ENCODE measurements around the gene HSF5. TPM values are rescaled to one million over a fixed set of nuclear protein-coding genes. Genes with fewer than 3 reads are reported as not detected.
A peak's percentile ranks its signal among the peaks of the same experiment; 100 is the strongest.

HSF5 gene
- total RNA-seq, 1 experiment from 2014 or later, result not detected

DNA sequence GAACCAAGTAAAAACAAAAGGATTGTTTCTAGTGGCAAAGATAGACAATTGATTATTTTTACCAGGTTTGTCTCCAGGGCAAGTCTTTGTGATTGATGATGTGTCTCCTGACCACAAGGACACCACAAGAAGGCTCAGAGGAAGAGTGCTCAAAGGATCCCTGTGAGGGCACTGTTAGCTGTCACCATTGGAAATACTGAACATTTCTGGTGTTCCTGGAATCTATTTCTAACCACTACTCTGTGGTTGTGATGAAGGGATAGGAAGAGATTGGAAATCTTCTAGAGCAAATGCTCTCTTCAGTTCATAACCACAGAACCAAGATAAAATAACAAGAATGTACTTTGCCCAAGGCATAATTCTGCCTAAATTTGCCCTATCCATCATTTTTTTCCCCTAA is 86.2 kb downstream of the HSF5 start:
- Histone ChIP-seq H4K20me1 (ENCODE audit: control insufficient read depth, insufficient read depth, insufficient read length) (no peaks in the 10 kb centered on the region), H3K18ac (ENCODE audit: insufficient read length, low read depth, low read length) (no peak overlapping the region), H2BK20ac (ENCODE audit: low read depth, low read length, poor library complexity, severe bottlenecking) (no peak overlapping the region), H2BK12ac (ENCODE audit: insufficient read length, low read depth, low read length) (no peak overlapping the region), H3T11ph (ENCODE audit: low read length) (peak overlapping the region; percentile 88), H2BK120ac (ENCODE audit: low read depth, low read length, poor library complexity, severe bottlenecking) (no peak overlapping the region), H2BK5ac (ENCODE audit: insufficient read length, low read length) (no peak overlapping the region), H3K79me1 (ENCODE audit: insufficient read depth, low read depth, low read length, poor library complexity, severe bottlenecking) (no peaks in the 10 kb centered on the region), H3K27ac (ENCODE audit: insufficient read length, low read depth, low read length) (no peak overlapping the region), H3K9ac (ENCODE audit: extremely low read depth, insufficient read length, low read length) (no peak overlapping the region), H3K79me2 (ENCODE audit: insufficient read depth, low read length) (no peaks in the 10 kb centered on the region), H2AK5ac (ENCODE audit: insufficient read length, low read length) (no peak overlapping the region), H3K4me1 (ENCODE audit: insufficient read depth, low read length) (peaks cover 9% of the 10 kb centered on the region; the same call in 1 of the 2 replicates), H3K23me2 (ENCODE audit: insufficient read length, low read depth, low read length, poor library complexity, severe bottlenecking) (no peaks in the 10 kb centered on the region), H4K91ac (ENCODE audit: insufficient read length, low read depth, low read length) (no peak overlapping the region), H3K4ac (ENCODE audit: low read depth, low read length) (no peak overlapping the region), H4K8ac (replicated peaks; ENCODE audit: insufficient read length, low read depth, low read length) (no peak overlapping the region), H3K27me3 (ENCODE audit: insufficient read depth, low read length) (peaks cover 43% of the 10 kb centered on the region), H3K9me3 (ENCODE audit: control insufficient read depth, low read depth, low read length) (no peaks in the 10 kb centered on the region), H2BK15ac (ENCODE audit: low read depth, low read length) (no peak overlapping the region), H3K14ac (ENCODE audit: insufficient read depth, low read length) (no peak overlapping the region), H2AFZ (ENCODE audit: low read length) (no peak overlapping the region), H4K5ac (ENCODE audit: insufficient read length, low read depth, low read length) (no peak overlapping the region), H3K4me2 (ENCODE audit: insufficient read depth, insufficient read length, low read length) (no peak overlapping the region), H3K56ac (ENCODE audit: insufficient read length, low read depth, low read length) (no peak overlapping the region), H3K23ac (ENCODE audit: insufficient read length, low read depth, low read length) (no peak overlapping the region)
- TF ChIP-seq, protein P1, sequence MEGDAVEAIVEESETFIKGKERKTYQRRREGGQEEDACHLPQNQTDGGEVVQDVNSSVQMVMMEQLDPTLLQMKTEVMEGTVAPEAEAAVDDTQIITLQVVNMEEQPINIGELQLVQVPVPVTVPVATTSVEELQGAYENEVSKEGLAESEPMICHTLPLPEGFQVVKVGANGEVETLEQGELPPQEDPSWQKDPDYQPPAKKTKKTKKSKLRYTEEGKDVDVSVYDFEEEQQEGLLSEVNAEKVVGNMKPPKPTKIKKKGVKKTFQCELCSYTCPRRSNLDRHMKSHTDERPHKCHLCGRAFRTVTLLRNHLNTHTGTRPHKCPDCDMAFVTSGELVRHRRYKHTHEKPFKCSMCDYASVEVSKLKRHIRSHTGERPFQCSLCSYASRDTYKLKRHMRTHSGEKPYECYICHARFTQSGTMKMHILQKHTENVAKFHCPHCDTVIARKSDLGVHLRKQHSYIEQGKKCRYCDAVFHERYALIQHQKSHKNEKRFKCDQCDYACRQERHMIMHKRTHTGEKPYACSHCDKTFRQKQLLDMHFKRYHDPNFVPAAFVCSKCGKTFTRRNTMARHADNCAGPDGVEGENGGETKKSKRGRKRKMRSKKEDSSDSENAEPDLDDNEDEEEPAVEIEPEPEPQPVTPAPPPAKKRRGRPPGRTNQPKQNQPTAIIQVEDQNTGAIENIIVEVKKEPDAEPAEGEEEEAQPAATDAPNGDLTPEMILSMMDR (conservative IDR thresholded peaks at IDR 0.05), result no peak
- no peak overlapping the region for H3K27ac Mint-ChIP-seq
- no peaks in the 10 kb centered on the region for H3K9me3 Mint-ChIP-seq
- H3K4me1 Mint-ChIP-seq, result peaks cover 46% of the 10 kb centered on the region in 2 experiments
- DNase-seq, result no peak
- H3K36me3 Mint-ChIP-seq (ENCODE audit: insufficient read depth in 1 of 3, low read depth in 3 of 3), result no peaks in the 10 kb centered on the region
- peaks cover 94% of the 10 kb centered on the region for H3K27me3 Mint-ChIP-seq (ENCODE audit: low read depth)
- no peak overlapping the region for H3K4me3 Mint-ChIP-seq

Measured in H9 (cell line).